H9 (cell line): ENCODE data around the gene DNER. TPM values are rescaled to one million over a fixed set of nuclear protein-coding genes. Genes with fewer than 3 reads are reported as not detected.

Experiments
- DNase-seq: peaks from one replicate; pipeline ENCODE4 v3.0.0-alpha.2; 2017
- H2AFZ ChIP-seq: one replicate; pipeline ENCODE4 v1.6.1; 2013; ENCODE audit warnings: mild to moderate bottlenecking, low read length, control low read depth, moderate library complexity
- H2AK5ac ChIP-seq: 2 replicates; pipeline ENCODE4 v1.6.1; 2013; ENCODE audit warnings: low read length, control low read depth, mixed read lengths; ENCODE audit not compliant: insufficient read length
- H2BK120ac ChIP-seq: one replicate; pipeline ENCODE4 v1.6.1; 2013; ENCODE audit warnings: low read depth, mild to moderate bottlenecking, low read length, control low read depth, inconsistent platforms; ENCODE audit not compliant: poor library complexity, severe bottlenecking
- H2BK12ac ChIP-seq: 2 replicates; pipeline ENCODE4 v1.6.1; 2013; ENCODE audit warnings: low read length, control low read depth, mixed read lengths, low read depth; ENCODE audit not compliant: insufficient read length
- H2BK15ac ChIP-seq: 2 replicates; pipeline ENCODE4 v1.6.1; 2013; ENCODE audit warnings: low read depth, low read length, control low read depth
- H2BK20ac ChIP-seq: one replicate; pipeline ENCODE4 v1.6.1; 2013; ENCODE audit warnings: low read depth, mild to moderate bottlenecking, low read length, control low read depth, inconsistent platforms; ENCODE audit not compliant: poor library complexity, severe bottlenecking
- H2BK5ac ChIP-seq: 2 replicates; pipeline ENCODE4 v1.6.1; 2013; ENCODE audit warnings: low read length, control low read depth, mixed read lengths; ENCODE audit not compliant: insufficient read length
- H3K14ac ChIP-seq: 2 replicates; pipeline ENCODE4 v1.6.1; 2013; ENCODE audit warnings: low read length, control low read depth; ENCODE audit not compliant: insufficient read depth
- H3K18ac ChIP-seq: 2 replicates; pipeline ENCODE4 v1.6.1; 2013; ENCODE audit warnings: low read depth, mild to moderate bottlenecking, mixed read lengths, low read length, control low read depth; ENCODE audit not compliant: insufficient read length
- H3K23ac ChIP-seq: 2 replicates; pipeline ENCODE4 v1.6.1; 2013; ENCODE audit warnings: low read length, control low read depth, mixed read lengths, low read depth; ENCODE audit not compliant: insufficient read length
- H3K23me2 ChIP-seq: 2 replicates; pipeline ENCODE4 v1.6.1; 2013; ENCODE audit warnings: low read depth, mild to moderate bottlenecking, mixed read lengths, low read length, control low read depth; ENCODE audit not compliant: insufficient read length, poor library complexity, severe bottlenecking
- H3K27ac ChIP-seq: 2 replicates; pipeline ENCODE4 v1.5.1; 2013; ENCODE audit warnings: low read length, control low read depth, mixed read lengths, low read depth; ENCODE audit not compliant: insufficient read length
- H3K27me3 ChIP-seq: 2 replicates; pipeline ENCODE4 v1.6.1; 2013; ENCODE audit warnings: low read length, control low read depth, inconsistent platforms; ENCODE audit not compliant: insufficient read depth
- H3K4ac ChIP-seq: 2 replicates; pipeline ENCODE4 v1.6.1; 2013; ENCODE audit warnings: low read depth, mild to moderate bottlenecking, control low read depth, inconsistent platforms, low read length, moderate library complexity
- H3K4me1 ChIP-seq: 2 replicates; pipeline ENCODE4 v1.6.1; 2013; ENCODE audit warnings: low read length, control low read depth, inconsistent platforms; ENCODE audit not compliant: insufficient read depth
- H3K4me2 ChIP-seq: 2 replicates; pipeline ENCODE4 v1.6.1; 2013; ENCODE audit warnings: low read length, control low read depth, mixed read lengths; ENCODE audit not compliant: insufficient read length, insufficient read depth
- H3K56ac ChIP-seq: 2 replicates; pipeline ENCODE4 v1.6.1; 2013; ENCODE audit warnings: low read depth, mild to moderate bottlenecking, mixed read lengths, low read length, control low read depth; ENCODE audit not compliant: insufficient read length
- H3K79me1 ChIP-seq: 2 replicates; pipeline ENCODE4 v1.6.1; 2013; ENCODE audit warnings: low read depth, mild to moderate bottlenecking, moderate library complexity, low read length, control low read depth, inconsistent platforms; ENCODE audit not compliant: insufficient read depth, poor library complexity, severe bottlenecking
- H3K79me2 ChIP-seq: 2 replicates; pipeline ENCODE4 v1.6.1; 2013; ENCODE audit warnings: low read length, control low read depth, inconsistent platforms; ENCODE audit not compliant: insufficient read depth
- H3K9ac ChIP-seq: 2 replicates; pipeline ENCODE4 v1.6.1; 2013; ENCODE audit warnings: low read length, control low read depth, mixed read lengths; ENCODE audit not compliant: insufficient read length; ENCODE audit errors: extremely low read depth
- H3K9me3 ChIP-seq: one replicate; pipeline ENCODE4 v1.6.1; 2013; ENCODE audit warnings: low read depth, low read length, inconsistent platforms; ENCODE audit not compliant: control insufficient read depth
- H3T11ph ChIP-seq: one replicate; pipeline ENCODE4 v1.6.1; 2013; ENCODE audit warnings: mild to moderate bottlenecking, low read length, control low read depth, inconsistent platforms
- H4K20me1 ChIP-seq: one replicate; pipeline ENCODE4 v1.6.1; 2013; ENCODE audit not compliant: control insufficient read depth, insufficient read length, insufficient read depth
- H4K5ac ChIP-seq: 2 replicates; pipeline ENCODE4 v1.6.1; 2013; ENCODE audit warnings: low read depth, mild to moderate bottlenecking, mixed read lengths, low read length, control low read depth; ENCODE audit not compliant: insufficient read length
- H4K8ac ChIP-seq: replicated peaks from 2 replicates; pipeline ENCODE4 v1.6.1; 2013; ENCODE audit warnings: low read length, control low read depth, mixed read lengths, low read depth; ENCODE audit not compliant: insufficient read length
- H4K91ac ChIP-seq: 2 replicates; pipeline ENCODE4 v1.6.1; 2013; ENCODE audit warnings: low read depth, mild to moderate bottlenecking, moderate library complexity, mixed read lengths, low read length, control low read depth; ENCODE audit not compliant: insufficient read length
- H3K27ac Mint-ChIP-seq, 3 experiments: 2 replicates in 2 of 3; 3 replicates in 1 of 3; pipeline ENCODE4 v1.8.0; 2020 to 2021; ENCODE audit warnings: mixed read lengths in 3 of 3, mild to moderate bottlenecking in 1 of 3, moderate library complexity in 1 of 3
- H3K27me3 Mint-ChIP-seq: 2 replicates; pipeline ENCODE4 v1.8.0; 2021; ENCODE audit warnings: low read depth, mild to moderate bottlenecking, moderate library complexity, mixed read lengths
- H3K36me3 Mint-ChIP-seq, 3 experiments: 2 replicates in 2 of 3; 3 replicates in 1 of 3; pipeline ENCODE4 v1.8.0; 2020 to 2021; ENCODE audit warnings: low read depth in 3 of 3, mixed read lengths in 3 of 3; ENCODE audit not compliant: insufficient read depth in 1 of 3
- H3K4me1 Mint-ChIP-seq, 2 experiments: 2 replicates each; pipeline ENCODE4 v1.8.0; 2020; ENCODE audit warnings: mixed read lengths in 2 of 2
- H3K4me3 Mint-ChIP-seq, 2 experiments: 2 replicates in 1 of 2; 3 replicates in 1 of 2; pipeline ENCODE4 v1.8.0; 2020 to 2021; ENCODE audit warnings: mild to moderate bottlenecking in 2 of 2, mixed read lengths in 2 of 2, moderate library complexity in 1 of 2
- H3K9me3 Mint-ChIP-seq, 2 experiments: 2 replicates in 1 of 2; 3 replicates in 1 of 2; pipeline ENCODE4 v1.8.0; 2020; ENCODE audit warnings: mild to moderate bottlenecking in 2 of 2, mixed read lengths in 2 of 2, moderate library complexity in 1 of 2
- WGBS: extraction: QIAGEN DNeasy Blood & Tissue Kit; methylation state at CpG from one replicate; pipeline ENCODE4 v1.1.7; 2013; ENCODE audit warnings: missing lambda C conversion rate, low lambda C conversion rate, mixed read lengths; ENCODE audit not compliant: insufficient read length; ENCODE audit errors: extremely low coverage; 5-methylcytosine and 5-hydroxymethylcytosine counted together
- total RNA-seq: library from RNA; stranded (reverse); gene quantifications from 2 replicates; pipeline ENCODE4 v1.2.1, GENCODE V29; 2021
- TF ChIP-seq, protein P1 (sequence below): fragments of 200-600 bp; sonication (generic); conservative IDR thresholded peaks from 3 replicates; pipeline ENCODE4 v1.8.0; 2021; ENCODE audit warnings: antibody characterized with exemption, mild to moderate bottlenecking

DNER gene
- total RNA-seq, 1 experiment from 2014 or later, result 1.0 TPM

DNA sequence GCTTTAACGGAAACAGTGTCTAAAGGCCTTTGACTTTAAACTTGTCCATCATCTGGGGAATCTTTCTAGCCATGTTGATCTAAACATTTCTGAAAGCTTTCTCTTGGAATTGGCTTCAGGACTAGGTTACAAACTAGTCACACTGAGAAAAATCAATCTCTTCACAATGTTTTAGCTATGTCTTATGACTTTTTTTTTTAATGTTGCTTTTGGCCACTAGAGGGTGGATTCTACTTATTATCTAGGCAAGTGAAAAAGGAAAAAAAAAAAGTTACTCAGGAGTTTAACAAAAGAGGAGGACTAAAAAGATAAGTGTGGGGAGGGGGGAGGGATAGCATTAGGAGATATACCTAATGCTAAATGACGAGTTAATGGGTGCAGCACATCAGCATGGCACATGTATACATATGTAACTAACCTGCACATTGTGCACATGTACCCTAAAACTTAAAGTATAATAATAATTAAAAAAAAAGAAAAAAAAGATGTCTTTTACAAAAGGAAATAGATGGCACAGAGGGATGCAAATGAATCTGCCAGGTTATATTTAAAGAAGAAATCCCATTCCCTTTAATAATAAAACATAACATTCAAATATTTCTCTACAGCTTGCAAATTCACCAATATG lies 282.9 kb downstream of the DNER start:
- DNase-seq, result no peak
- WGBS, result no CpG with 5 or more reads among the region's 2 CpGs
- no peak overlapping the region for H3K56ac ChIP-seq

More for the DNA sequence above, 282.9 kb downstream of the DNER start:
- Histone ChIP-seq H3K9ac (no peak overlapping the region), H2BK5ac (no peak overlapping the region), H2BK120ac (no peak overlapping the region), H3K4me2 (no peak overlapping the region), H4K20me1 (no peaks in the 10 kb centered on the region), H2BK15ac (no peak overlapping the region), H4K91ac (no peak overlapping the region), H3K23ac (no peak overlapping the region), H3K27ac (no peak overlapping the region), H2BK20ac (no peak overlapping the region), H3K18ac (no peak overlapping the region), H2BK12ac (no peak overlapping the region), H3K14ac (no peak overlapping the region), H3K27me3 (no peaks in the 10 kb centered on the region), H2AK5ac (no peak overlapping the region), H4K5ac (no peak overlapping the region), H3T11ph (no peak overlapping the region), H3K79me1 (no peaks in the 10 kb centered on the region), H3K4ac (no peak overlapping the region), H3K4me1 (no peaks in the 10 kb centered on the region), H4K8ac (no peak overlapping the region), H2AFZ (no peak overlapping the region), H3K79me2 (no peaks in the 10 kb centered on the region), H3K23me2 (no peaks in the 10 kb centered on the region), H3K9me3 (no peaks in the 10 kb centered on the region)
- Mint-ChIP-seq H3K9me3 (no peaks in the 10 kb centered on the region; a peak in 2 of 5 replicates), H3K4me3 (no peak overlapping the region), H3K36me3 (no peaks in the 10 kb centered on the region), H3K4me1 (no peaks in the 10 kb centered on the region), H3K27ac (no peak overlapping the region), H3K27me3 (no peaks in the 10 kb centered on the region)
- TF ChIP-seq, protein P1, sequence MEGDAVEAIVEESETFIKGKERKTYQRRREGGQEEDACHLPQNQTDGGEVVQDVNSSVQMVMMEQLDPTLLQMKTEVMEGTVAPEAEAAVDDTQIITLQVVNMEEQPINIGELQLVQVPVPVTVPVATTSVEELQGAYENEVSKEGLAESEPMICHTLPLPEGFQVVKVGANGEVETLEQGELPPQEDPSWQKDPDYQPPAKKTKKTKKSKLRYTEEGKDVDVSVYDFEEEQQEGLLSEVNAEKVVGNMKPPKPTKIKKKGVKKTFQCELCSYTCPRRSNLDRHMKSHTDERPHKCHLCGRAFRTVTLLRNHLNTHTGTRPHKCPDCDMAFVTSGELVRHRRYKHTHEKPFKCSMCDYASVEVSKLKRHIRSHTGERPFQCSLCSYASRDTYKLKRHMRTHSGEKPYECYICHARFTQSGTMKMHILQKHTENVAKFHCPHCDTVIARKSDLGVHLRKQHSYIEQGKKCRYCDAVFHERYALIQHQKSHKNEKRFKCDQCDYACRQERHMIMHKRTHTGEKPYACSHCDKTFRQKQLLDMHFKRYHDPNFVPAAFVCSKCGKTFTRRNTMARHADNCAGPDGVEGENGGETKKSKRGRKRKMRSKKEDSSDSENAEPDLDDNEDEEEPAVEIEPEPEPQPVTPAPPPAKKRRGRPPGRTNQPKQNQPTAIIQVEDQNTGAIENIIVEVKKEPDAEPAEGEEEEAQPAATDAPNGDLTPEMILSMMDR, result peak; percentile 68
